RPMI8226 (cell line): ENCODE measurements around the gene BRD4.

Source experiments
- DNase-seq: peaks from one replicate; pipeline ENCODE4 v3.0.0-alpha.2; 2015

BRD4 gene

DNA sequence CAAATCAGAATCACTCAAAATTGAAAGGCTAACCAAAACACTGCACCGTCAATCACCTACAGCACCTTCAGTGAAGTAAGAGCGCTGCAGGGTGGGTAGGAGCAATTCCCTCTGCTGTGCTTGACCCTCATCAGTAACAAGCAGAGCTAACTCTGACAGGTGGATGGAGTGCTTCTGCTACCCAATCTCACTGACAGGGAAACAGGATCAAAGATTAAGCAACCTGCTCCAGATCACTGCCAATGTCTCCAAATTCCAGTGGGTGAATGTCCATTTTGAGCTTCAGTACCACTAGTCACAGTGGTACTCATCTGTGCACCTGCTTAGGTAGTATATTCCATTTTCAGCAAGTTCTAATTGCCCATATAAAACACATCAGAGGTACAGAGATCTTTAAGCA, 25.2 kb downstream of the BRD4 start:
- no peak for DNase-seq

DNA sequence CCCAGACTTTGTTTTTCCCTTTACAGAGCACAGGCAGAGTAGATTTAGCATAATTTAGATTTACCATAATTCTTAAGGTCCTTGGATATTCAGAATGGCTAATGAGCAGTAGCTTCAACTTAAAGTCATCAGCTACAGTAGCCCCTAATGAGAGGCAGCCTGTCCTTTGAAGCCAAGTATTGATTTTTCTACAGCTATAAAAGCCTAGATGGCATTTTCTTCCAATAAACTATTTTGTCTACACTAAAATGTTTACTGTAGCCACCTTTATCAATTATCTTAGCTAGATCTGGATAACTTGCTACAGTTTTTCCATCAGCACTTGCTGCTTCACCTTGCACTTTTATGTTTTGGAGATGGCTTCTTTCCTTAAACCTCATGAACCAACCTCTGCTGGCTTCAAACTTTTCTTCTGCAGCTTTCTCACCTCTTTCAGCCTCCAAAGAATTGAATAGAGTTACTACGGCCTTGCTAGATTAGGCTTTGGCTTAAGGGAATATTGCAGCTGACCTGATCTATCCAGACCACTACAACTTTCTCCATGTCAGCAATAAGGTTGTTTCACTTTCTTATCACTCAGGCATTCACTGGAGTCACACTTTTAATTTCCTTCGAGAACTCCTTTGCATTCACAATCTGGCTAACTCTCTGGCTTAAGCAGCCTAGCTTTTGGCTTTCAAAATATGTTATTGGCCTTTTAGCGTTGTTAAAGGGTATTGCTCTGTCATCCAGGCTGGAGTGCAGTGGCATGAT, 26.6 kb downstream of the BRD4 start:
- no peak for DNase-seq

GRCh38 chr19:15304140-15304705, 28.1 kb downstream of the BRD4 start:
- DNase-seq = no peak

- no peak for DNase-seq
Observed at GRCh38 chr19:15303105-15303780, 29.1 kb downstream of the BRD4 start.

- DNase-seq = no peak
Observed at GRCh38 chr19:15300533-15301197, 31.7 kb downstream of the BRD4 start.

DNA sequence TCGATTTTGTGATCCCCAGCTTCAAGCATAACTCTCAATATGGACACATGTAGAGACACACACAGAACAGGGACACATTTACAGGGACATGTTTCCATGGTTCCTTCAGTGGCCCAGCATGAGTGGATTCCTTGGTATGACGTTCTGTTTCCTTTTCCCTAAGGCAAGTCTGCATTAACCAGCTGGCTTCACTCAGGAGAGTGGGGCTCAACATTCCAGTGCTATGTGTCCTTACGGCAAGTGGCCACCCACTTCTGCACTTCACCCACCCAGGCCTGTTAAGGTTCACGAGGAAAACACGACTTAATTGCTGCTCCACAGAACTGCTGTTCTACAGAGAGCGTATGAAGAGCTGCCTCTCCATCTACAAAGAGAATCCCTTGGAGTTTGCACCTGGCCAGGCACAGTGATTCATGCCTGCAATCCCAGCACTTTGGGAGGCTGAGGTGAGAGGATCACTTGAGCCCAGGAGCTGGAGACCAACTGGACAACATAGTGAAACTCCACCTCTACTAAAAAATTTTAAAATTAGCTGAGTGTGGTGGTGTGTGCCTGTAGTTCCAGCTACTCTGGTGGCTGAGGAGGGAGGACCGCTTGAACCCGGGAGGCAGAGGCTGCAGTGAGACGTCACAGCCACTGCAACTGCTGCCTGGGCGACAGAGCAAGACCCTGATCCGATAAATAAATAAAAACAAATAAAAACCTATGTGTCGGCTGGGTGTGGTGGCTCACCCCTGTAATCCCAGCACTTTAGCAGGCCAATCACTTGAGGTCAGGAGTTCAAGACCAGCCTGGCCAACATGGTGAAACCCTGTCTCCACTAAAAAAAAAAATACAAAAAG, 32.5 kb downstream of the BRD4 start:
- no peak for DNase-seq

DNA sequence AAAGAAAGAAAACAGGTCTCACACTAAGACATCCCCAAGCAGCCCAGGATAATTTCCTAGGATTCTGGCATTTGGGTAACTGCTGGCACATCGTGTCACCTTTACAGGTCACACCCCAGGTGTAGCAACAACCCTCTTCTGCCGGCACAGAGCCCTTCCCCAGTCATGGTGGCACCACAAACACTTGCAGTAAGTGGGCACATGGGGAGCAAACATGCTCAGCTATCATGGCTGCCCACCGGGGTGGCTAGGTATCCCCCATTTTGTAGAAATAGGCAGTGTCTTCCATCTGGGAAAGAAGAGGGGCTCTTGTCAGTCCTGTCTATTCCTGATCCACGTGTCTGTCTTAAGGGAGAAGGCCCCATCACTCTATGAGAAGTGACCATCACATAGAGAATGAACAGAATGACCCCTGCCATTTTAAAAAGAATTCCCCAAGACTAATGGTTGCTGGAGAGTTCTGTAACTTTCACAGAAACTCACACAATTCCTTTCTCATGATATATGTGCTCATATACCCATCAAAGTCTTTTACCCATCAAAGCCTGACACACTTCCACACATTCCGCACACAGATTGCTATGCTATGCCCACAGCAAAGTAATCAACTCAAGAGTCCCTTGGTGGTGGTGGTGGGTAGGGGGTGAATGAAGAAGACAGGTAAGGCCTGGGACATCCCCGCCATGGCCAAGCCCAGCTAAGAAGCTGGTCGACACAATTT, 33.3 kb downstream of the BRD4 start:
- DNase-seq = no peak

DNA sequence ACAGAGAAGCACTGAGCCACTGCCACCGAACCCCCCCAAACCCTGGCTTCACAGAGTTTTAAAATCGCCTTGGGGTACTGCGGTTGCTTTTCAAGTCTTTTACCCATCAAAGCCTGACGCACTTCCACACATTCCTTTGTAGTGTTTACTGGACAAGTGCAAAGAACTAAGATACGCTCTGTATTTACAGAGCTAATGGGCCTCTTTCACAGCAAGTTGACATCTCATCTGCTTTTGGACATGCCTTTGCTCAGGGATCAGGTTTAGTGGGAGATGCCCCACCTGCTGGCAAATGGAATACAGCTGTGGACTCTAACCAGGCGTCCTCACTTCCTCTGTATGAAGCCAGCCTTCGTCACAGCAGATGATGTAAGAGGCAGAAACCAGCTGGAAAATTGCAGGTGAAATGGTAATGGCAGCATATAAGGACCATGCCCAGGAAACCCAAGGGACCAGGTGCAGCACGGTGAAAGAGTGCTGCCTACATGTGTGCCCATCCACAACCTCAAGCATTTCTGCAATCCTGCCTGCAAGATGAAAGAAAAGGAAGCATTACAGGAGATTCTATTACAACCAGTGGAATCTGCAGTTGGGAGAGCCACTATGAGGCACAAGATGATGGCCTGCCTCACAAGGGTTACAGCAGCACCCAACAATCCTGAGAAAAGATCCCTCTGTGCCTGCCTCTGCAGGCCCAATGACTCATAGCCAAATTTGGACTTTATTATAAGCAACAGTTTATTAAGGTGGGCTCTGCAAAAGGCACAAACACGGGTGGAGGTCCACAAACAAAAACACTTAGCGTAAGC, 34.7 kb downstream of the BRD4 start:
- no peak for DNase-seq

GRCh38 chr19:15296841-15297415, 35.4 kb downstream of the BRD4 start:
- DNase-seq = no peak

- no peak for DNase-seq
Observed at GRCh38 chr19:15296353-15296752, 36.0 kb downstream of the BRD4 start.

GRCh38 chr19:15294561-15294990, 37.8 kb downstream of the BRD4 start:
- peak; percentile 25 for DNase-seq

- peak; percentile 66 for DNase-seq
Observed at GRCh38 chr19:15293781-15294491, 38.4 kb downstream of the BRD4 start.

GRCh38 chr19:15292847-15293582, 39.3 kb downstream of the BRD4 start:
- DNase-seq = peak; percentile 83

- DNase-seq = no peak
Observed at GRCh38 chr19:15292140-15292539, 40.2 kb downstream of the BRD4 start.

DNA sequence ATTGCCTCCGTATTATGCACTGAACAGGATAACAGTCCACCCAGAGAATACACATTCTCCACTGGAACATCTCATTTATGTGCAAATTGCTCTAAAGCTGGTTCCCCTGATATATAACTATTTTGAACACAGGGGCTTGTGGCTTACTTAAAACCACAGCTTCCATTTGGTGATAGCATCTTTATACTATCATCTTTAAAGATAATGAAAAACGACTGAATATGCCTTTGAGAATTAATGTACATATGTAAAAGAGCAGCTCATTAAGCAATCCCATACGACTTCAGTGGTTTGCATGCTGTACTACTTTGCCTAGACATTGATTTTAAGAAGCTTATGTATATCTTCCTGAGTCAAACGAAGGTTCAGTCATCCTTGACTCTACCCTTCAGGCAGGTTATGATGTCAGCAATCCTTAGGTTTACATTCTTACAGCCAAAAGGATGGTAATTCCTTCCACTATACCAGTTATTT, 40.8 kb downstream of the BRD4 start:
- no peak for DNase-seq

- no peak for DNase-seq
Observed at GRCh38 chr19:15291089-15291488, 41.2 kb downstream of the BRD4 start.

- no peak for DNase-seq
Observed at GRCh38 chr19:15290166-15290565, 42.2 kb downstream of the BRD4 start.

GRCh38 chr19:15289673-15290072, 42.7 kb downstream of the BRD4 start:
- no peak for DNase-seq
